ENCODE data around the gene OBSL1.

- TF ChIP-seq CTCF (conservative IDR thresholded peaks at IDR 0.05 in 1 of 2, IDR thresholded peaks at IDR 0.05 in 1 of 2; ENCODE audit: extremely low read depth in 1 of 2, insufficient read depth in 1 of 2, low read depth in 1 of 2, low read length in 2 of 2): no peak
- TF ChIP-seq EZH2 (IDR thresholded peaks at IDR 0.05; ENCODE audit: borderline replicate concordance, low read length): no peak
Observed at GRCh38 chr2:219578811-219579613, 7.7 kb upstream of the OBSL1 start.

Measured in mammary epithelial cell (primary cell).